Esophagus (tissue), 2 donors: Measurements from ENCODE around the gene ARHGAP22. TPM values are rescaled to one million over a fixed set of nuclear protein-coding genes. Genes with fewer than 3 reads are reported as not detected.

ENCODE experiments used
- H3K27ac ChIP-seq, 2 donors: one replicate each; pipeline ENCODE4 v1.5.1; 2013; ENCODE audit warnings: low read depth in 2 of 2, mild to moderate bottlenecking in 2 of 2, inconsistent platforms in 1 of 2, low read length in 1 of 2, moderate library complexity in 1 of 2
- H3K27me3 ChIP-seq, 2 donors: one replicate each; pipeline ENCODE4 v1.6.1; 2013; ENCODE audit warnings: low read length in 2 of 2, control low read depth in 1 of 2, mild to moderate bottlenecking in 1 of 2; ENCODE audit not compliant: insufficient read depth in 2 of 2, control insufficient read depth in 1 of 2
- H3K36me3 ChIP-seq, 2 donors: one replicate each; pipeline ENCODE4 v1.6.1; 2013; ENCODE audit warnings: low read length in 1 of 2; ENCODE audit not compliant: control insufficient read depth in 2 of 2, insufficient read depth in 2 of 2
- H3K4me1 ChIP-seq, 2 donors: one replicate each; pipeline ENCODE4 v1.6.1; 2013; ENCODE audit warnings: low read length in 1 of 2; ENCODE audit not compliant: control insufficient read depth in 2 of 2, insufficient read depth in 2 of 2
- H3K4me3 ChIP-seq, 2 donors: one replicate each; pipeline ENCODE4 v1.5.1; 2013; ENCODE audit warnings: low read length in 2 of 2, mild to moderate bottlenecking in 2 of 2, low read depth in 1 of 2, moderate library complexity in 1 of 2
- H3K9me3 ChIP-seq, 2 donors: one replicate each; pipeline ENCODE4 v1.6.1; 2013; ENCODE audit warnings: mild to moderate bottlenecking in 2 of 2, low read depth in 1 of 2, low read length in 1 of 2, moderate library complexity in 1 of 2; ENCODE audit not compliant: control insufficient read depth in 2 of 2, insufficient read depth in 1 of 2
- WGBS, 2 donors: extraction: QIAGEN DNeasy Blood & Tissue Kit; methylation state at CpG; one replicate each; pipeline ENCODE4 v1.1.7; 2013; 5-methylcytosine and 5-hydroxymethylcytosine counted together
- polyA plus RNA-seq, 2 donors: library from polyadenylated mRNA; stranded (reverse); fragments of 200-250 nt; gene quantifications; one replicate each; pipeline ENCODE4 v1.2.3, GENCODE V29; 2013
- donor health status: healthy with polysubstance abuse.
- donor health status: Bipolar disorder and iron deficiency.

Gene ARHGAP22
- polyA plus RNA-seq, 2 donors, result 1.2 to 1.6 TPM

- H3K27me3 ChIP-seq, result no peaks in the 10 kb centered on the region
- H3K27ac ChIP-seq, result no peak overlapping the region
- H3K36me3 ChIP-seq, result no peaks in the 10 kb centered on the region
- no peaks in the 10 kb centered on the region for H3K9me3 ChIP-seq
- 73 to 75% methylated on average over 5 of the region's 5 CpGs for WGBS, 2 donors
- H3K4me1 ChIP-seq, result no peaks in the 10 kb centered on the region
- no peak overlapping the region for H3K4me3 ChIP-seq
Measured at GRCh38 chr10:48634198-48634983, 29.5 kb upstream of the ARHGAP22 start.

DNA sequence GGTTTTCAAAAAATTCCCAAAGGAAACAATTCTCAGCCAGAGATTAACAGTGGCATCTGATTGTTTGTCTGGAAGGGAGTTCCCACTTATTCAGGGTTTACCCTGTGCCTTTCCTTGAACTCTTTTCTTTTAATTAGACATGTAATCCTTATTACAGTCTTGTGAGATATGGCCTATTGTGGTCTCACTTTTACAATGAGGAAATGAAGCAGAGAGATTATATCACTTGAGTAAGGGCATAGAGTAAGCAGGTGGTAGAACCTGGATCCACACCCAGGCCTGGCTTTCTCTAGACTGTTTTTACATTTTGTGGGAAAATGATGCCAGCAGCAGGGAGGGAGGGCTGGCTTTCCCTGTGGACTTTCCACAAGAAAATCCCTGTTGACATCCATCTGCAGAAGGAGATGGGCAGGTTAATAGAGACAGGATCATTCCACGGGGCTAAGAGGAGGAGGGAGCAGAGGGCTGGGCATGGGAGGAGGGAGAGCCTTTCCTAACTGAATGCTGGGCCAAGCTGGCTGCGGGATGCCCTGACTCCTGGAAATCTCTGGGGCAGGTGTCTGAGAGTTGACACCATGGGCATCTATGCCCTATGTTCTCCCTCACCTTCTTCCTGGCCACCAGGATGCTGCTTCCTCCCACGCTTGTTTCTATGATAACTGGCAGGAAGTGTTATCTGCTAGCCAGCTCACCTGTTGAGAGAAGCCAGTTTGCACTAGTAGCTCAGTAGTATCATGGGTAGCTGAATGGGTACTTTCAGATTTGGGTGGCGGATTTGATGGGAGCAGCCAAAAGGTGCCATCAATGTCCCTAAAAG lies 28.7 kb upstream of the ARHGAP22 start:
- no peaks in the 10 kb centered on the region for H3K4me1 ChIP-seq
- H3K9me3 ChIP-seq, result no peaks in the 10 kb centered on the region
- no peaks in the 10 kb centered on the region for H3K27me3 ChIP-seq
- no peak overlapping the region for H3K27ac ChIP-seq
- H3K36me3 ChIP-seq, result no peaks in the 10 kb centered on the region
- H3K4me3 ChIP-seq, result no peak overlapping the region
- 77 to 79% methylated on average over 4 of the region's 4 CpGs for WGBS, 2 donors

DNA sequence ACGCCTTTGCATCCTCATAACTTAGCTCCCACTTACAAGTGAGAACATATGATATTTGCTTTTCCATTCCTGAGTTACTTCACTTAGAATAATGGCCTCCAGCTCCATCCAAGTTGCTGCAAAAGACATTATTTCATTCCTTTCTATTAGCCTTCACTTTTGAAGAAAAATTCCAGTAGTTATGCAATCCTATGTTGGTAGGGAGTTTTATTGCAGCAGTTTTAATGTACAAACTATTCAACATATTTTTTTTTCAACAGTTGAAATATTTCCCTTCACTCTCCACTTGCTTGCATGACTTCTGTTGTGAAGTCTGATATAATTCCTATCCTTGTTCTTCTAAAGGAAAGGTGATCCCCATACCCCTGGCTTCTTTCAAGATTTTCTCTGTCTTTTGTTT lies 27.3 kb upstream of the ARHGAP22 start:
- Histone ChIP-seq H3K27ac (no peak overlapping the region), H3K4me1 (no peaks in the 10 kb centered on the region), H3K27me3 (no peaks in the 10 kb centered on the region), H3K9me3 (no peaks in the 10 kb centered on the region), H3K4me3 (no peak overlapping the region), H3K36me3 (no peaks in the 10 kb centered on the region)
- WGBS, 2 donors, result 82 to 90% methylated on average over 1 of the region's 1 CpG

DNA sequence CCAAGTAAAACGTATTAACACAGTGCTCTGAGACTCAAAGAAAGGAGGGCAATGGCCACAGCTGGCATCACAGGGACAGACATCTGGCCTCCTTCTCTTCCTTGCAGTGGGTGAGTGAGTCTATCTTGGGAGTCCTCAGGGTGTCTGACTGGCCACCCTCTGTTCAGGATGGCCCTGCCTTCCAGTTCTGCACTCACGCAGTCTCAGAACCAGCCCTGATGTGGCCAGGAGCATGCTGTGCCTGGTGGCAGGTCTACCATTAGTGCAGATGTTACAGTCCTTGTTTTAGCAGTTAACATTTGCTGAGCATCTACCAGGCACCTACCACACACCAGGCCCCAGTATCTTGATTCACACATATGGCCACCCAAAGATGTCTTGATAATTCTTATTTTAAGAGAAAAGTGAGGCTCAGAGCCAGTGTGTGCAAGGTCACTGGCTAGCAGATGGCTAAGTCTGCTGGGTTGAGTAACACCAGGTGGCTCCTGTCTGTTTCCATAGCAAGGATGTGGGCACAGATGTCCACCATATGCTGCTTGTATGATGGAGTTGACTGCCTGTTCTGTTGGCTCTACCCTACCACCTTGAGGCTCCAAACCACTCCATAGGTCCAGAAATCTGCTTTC lies 23.2 kb upstream of the ARHGAP22 start:
- Histone ChIP-seq H3K4me3 (no peak overlapping the region), H3K36me3 (no peaks in the 10 kb centered on the region), H3K27me3 (no peaks in the 10 kb centered on the region), H3K9me3 (no peaks in the 10 kb centered on the region), H3K27ac (no peak overlapping the region), H3K4me1 (no peaks in the 10 kb centered on the region)
- 80 to 92% methylated on average over 2 of the region's 2 CpGs for WGBS, 2 donors

DNA sequence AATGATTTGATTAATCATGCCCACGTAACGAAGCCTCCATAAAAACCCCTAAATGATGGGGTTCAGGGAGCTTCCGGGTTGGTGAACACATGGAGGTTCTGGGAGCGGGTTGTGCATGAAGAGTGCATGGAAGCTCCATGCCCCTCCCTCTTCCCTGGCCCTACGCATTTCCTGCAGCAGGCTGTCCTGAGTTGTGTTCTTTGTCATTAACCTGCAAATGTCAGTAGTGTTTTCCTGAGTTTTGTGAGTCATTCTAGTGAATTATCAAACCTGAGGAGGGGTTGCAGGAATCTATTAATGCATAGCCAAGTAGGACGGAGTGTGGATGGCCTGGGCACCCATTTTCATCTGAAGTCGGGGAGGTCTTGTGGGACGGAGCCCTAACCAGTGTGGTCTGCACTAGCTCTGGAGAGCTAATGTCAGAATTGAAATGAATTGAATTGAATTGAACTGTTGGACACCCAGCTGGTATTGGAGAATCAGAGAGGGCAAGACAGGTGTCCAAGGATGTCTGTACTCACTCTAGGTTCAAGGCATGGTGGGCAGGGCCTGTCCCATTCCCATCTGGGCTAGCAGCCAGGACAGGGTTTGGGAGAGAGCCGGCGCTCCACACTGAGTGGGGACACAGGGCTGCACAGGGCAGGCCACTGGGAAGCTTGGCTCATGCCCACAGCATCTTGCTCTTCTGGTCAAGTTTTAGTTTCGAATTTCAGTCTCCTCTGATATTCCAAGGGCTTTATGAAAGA lies 22.3 kb upstream of the ARHGAP22 start:
- H3K36me3 ChIP-seq, result no peaks in the 10 kb centered on the region
- no peak overlapping the region for H3K27ac ChIP-seq
- H3K9me3 ChIP-seq, result no peaks in the 10 kb centered on the region
- H3K4me1 ChIP-seq, result no peaks in the 10 kb centered on the region
- 84 to 91% methylated on average over 11 of the region's 11 CpGs for WGBS, 2 donors
- H3K4me3 ChIP-seq, result no peak overlapping the region
- no peaks in the 10 kb centered on the region for H3K27me3 ChIP-seq

DNA sequence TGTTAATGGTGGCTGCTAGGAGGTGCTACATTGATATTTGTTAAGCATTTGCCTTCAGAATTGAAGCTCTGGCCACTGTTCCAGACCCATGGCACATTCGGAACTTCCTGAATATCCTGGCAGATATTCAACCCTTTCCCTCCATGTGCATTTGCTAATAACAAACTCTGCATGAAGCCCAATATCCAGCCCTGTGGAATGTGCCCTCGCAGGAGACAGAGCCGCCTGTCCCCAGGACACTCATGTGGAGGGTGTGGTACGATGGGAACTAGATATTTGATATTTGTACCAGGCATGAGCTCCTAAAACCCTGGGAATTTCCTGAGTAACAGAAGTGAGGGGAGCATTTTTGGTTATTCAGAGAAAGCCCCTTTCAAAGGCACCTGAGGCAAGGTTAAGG lies 21.6 kb upstream of the ARHGAP22 start:
- Histone ChIP-seq H3K4me1 (no peaks in the 10 kb centered on the region), H3K27me3 (no peaks in the 10 kb centered on the region), H3K9me3 (no peaks in the 10 kb centered on the region), H3K4me3 (no peak overlapping the region), H3K36me3 (no peaks in the 10 kb centered on the region), H3K27ac (no peak overlapping the region)
- WGBS, 2 donors, result 79 to 80% methylated on average over 4 of the region's 4 CpGs

DNA sequence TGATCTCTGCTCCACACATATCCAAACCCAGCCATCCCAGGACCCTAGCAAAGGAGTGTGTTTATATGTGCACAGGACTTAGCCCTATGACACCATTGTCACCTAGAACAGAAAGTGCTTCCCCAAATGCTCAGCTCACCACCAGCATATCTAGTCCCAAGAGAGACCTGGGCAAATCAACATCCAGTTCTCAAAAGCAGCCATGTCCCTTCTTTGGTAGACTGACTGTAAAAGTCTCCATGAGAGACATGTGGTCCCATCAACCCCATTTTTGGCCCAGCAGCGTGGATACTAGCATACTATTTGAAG lies 20.9 kb upstream of the ARHGAP22 start:
- Histone ChIP-seq H3K36me3 (no peaks in the 10 kb centered on the region), H3K27ac (no peak overlapping the region), H3K9me3 (no peaks in the 10 kb centered on the region), H3K27me3 (no peaks in the 10 kb centered on the region), H3K4me3 (no peak overlapping the region), H3K4me1 (no peaks in the 10 kb centered on the region)
- WGBS, 2 donors, result 90 to 92% methylated on average over 1 of the region's 1 CpG

DNA sequence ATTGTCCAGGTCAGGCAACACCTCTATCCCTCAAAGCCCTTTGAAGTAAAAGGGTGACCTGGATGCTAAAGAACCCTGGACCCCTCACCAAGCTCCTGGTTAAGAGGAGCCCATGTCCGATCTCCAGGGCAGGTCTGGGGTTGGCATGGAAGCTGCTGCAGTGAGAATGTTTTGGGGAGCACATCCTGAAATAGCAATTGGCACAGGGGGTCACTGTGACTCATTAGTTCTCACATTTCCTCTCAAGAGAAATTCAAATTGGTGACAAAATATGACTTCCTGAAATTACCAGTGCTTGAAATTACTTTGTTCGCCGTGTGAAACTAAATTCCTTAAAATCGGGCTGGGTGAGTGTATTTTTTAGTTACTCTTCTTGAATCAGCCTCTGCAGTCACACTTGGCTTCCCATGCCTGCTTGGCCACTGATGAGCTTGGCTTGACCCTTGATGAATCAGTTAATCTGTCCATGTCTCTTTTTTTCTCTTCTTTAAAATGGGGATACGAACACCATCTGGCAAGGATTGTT lies 18.8 kb upstream of the ARHGAP22 start:
- no peak overlapping the region for H3K4me3 ChIP-seq
- no peaks in the 10 kb centered on the region for H3K9me3 ChIP-seq
- H3K27me3 ChIP-seq, result no peaks in the 10 kb centered on the region
- 62 to 72% methylated on average over 5 of the region's 5 CpGs for WGBS, 2 donors
- H3K27ac ChIP-seq, result no peak overlapping the region
- no peaks in the 10 kb centered on the region for H3K4me1 ChIP-seq
- H3K36me3 ChIP-seq, result no peaks in the 10 kb centered on the region

GRCh38 chr10:48623009-48623408 lies 18.1 kb upstream of the ARHGAP22 start:
- WGBS, 2 donors, result 92 to 99% methylated on average over 3 of the region's 3 CpGs
- Histone ChIP-seq H3K4me1 (no peaks in the 10 kb centered on the region), H3K9me3 (no peaks in the 10 kb centered on the region), H3K27me3 (no peaks in the 10 kb centered on the region), H3K27ac (no peak overlapping the region), H3K4me3 (no peak overlapping the region), H3K36me3 (no peaks in the 10 kb centered on the region)
